HL-60 (cell line): ENCODE measurements around the gene TPD52L1.

ENCODE experiments used
- DNase-seq, 2 experiments: peaks; one replicate each; pipeline ENCODE4 v3.0.0-alpha.2; 2010 to 2020; ENCODE audit warnings: low read depth in 1 of 2, low spot score in 1 of 2
- H3K27ac ChIP-seq: fragments of 250-450 bp; sonication (Bioruptor Pico); replicated peaks from 2 replicates; pipeline ENCODE4 v1.5.1; 2020; ENCODE audit warnings: mild to moderate bottlenecking, moderate library complexity
- H3K27me3 ChIP-seq: fragments of 250-450 bp; sonication (Bioruptor Pico); 2 replicates; pipeline ENCODE4 v1.5.1; 2021; ENCODE audit warnings: mild to moderate bottlenecking, moderate library complexity; ENCODE audit not compliant: insufficient read depth, poor library complexity, severe bottlenecking
- H3K4me3 ChIP-seq: replicated peaks from 2 replicates; pipeline ENCODE4 v1.5.1; 2011; ENCODE audit warnings: mild to moderate bottlenecking, control low read depth, low read length; ENCODE audit not compliant: insufficient read depth
- GABPA ChIP-seq: IDR thresholded peaks from 2 replicates; pipeline ENCODE4 v1.6.1; 2012; ENCODE audit warnings: low read depth
- POLR2AphosphoS5 ChIP-seq: IDR thresholded peaks from 2 replicates; pipeline ENCODE4 v1.6.1; 2012; ENCODE audit warnings: low read depth
- SPI1 ChIP-seq: IDR thresholded peaks from 2 replicates; pipeline ENCODE4 v1.6.1; 2012; ENCODE audit warnings: low read depth, mild to moderate bottlenecking, borderline replicate concordance
- TF ChIP-seq, protein P1 (sequence below): IDR thresholded peaks from 2 replicates; pipeline ENCODE4 v1.6.1; 2012; ENCODE audit warnings: low read depth; ENCODE audit not compliant: insufficient replicate concordance
- TF ChIP-seq, protein P2 (sequence below): IDR thresholded peaks from one replicate; pipeline ENCODE4 v1.5.1; 2011; ENCODE audit warnings: low read length, control low read depth, inconsistent platforms; ENCODE audit not compliant: insufficient read depth

Gene TPD52L1

DNA sequence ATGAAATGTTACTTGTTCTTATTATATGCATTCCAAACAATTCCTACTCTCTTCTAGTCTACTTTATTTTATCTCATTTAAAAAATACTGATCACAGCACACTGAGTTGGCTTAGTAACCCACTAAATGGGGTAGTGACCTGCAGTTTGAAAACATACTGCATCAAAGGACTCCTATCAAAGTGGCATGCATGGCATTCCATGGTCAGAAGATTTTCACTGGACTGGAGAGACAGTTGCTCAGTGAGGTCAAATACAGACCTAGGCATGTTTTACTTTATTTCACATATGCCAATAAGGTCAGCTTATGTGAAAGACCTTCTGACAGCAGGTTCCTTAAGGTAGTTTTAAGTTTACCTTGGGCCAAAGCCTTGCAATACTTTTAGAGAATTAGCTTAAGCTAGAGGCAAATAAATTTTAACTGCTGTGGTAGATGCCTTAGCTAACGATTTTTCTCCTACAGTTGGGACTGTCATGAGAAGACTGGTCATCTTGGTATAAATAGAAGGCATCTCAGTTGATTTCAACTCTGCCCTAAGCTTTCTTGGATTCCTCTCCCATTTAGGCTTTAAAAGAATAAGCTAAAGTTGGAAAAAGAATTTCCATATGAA is 35.1 kb downstream of the TPD52L1 start:
- Histone ChIP-seq H3K27me3 (peaks cover 3% of the 10 kb centered on the region), H3K4me3 (no peak overlapping the region), H3K27ac (no peak overlapping the region)
- TF ChIP-seq, protein P1, sequence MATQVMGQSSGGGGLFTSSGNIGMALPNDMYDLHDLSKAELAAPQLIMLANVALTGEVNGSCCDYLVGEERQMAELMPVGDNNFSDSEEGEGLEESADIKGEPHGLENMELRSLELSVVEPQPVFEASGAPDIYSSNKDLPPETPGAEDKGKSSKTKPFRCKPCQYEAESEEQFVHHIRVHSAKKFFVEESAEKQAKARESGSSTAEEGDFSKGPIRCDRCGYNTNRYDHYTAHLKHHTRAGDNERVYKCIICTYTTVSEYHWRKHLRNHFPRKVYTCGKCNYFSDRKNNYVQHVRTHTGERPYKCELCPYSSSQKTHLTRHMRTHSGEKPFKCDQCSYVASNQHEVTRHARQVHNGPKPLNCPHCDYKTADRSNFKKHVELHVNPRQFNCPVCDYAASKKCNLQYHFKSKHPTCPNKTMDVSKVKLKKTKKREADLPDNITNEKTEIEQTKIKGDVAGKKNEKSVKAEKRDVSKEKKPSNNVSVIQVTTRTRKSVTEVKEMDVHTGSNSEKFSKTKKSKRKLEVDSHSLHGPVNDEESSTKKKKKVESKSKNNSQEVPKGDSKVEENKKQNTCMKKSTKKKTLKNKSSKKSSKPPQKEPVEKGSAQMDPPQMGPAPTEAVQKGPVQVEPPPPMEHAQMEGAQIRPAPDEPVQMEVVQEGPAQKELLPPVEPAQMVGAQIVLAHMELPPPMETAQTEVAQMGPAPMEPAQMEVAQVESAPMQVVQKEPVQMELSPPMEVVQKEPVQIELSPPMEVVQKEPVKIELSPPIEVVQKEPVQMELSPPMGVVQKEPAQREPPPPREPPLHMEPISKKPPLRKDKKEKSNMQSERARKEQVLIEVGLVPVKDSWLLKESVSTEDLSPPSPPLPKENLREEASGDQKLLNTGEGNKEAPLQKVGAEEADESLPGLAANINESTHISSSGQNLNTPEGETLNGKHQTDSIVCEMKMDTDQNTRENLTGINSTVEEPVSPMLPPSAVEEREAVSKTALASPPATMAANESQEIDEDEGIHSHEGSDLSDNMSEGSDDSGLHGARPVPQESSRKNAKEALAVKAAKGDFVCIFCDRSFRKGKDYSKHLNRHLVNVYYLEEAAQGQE = no peak
- TF ChIP-seq, protein P2, sequence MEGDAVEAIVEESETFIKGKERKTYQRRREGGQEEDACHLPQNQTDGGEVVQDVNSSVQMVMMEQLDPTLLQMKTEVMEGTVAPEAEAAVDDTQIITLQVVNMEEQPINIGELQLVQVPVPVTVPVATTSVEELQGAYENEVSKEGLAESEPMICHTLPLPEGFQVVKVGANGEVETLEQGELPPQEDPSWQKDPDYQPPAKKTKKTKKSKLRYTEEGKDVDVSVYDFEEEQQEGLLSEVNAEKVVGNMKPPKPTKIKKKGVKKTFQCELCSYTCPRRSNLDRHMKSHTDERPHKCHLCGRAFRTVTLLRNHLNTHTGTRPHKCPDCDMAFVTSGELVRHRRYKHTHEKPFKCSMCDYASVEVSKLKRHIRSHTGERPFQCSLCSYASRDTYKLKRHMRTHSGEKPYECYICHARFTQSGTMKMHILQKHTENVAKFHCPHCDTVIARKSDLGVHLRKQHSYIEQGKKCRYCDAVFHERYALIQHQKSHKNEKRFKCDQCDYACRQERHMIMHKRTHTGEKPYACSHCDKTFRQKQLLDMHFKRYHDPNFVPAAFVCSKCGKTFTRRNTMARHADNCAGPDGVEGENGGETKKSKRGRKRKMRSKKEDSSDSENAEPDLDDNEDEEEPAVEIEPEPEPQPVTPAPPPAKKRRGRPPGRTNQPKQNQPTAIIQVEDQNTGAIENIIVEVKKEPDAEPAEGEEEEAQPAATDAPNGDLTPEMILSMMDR = no peak
- TF ChIP-seq GABPA (no peak), POLR2AphosphoS5 (no peak), SPI1 (no peak)
- DNase-seq = no peak

DNA sequence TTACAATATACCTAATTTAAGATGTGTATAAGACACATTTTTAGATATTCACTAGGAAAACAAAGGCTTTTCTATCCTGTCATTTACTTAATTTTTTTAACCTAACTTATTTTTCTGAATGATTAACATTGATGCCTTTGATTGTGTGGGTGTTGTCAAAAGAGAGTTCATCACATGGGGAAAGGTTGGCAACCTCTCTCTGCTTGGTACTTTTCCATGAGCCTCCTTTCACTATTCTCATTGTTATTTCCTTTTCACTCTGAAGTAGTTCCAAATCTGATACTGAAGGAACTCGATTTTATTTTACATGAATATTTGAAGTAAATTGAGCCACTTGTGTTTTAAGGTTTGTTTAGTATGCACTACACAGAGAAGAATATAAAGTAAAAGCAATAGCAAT is 35.9 kb downstream of the TPD52L1 start:
- no peak overlapping the region for H3K4me3 ChIP-seq
- peaks cover 3% of the 10 kb centered on the region for H3K27me3 ChIP-seq
- DNase-seq = no peak
- no peak for TF ChIP-seq SPI1
- no peak for TF ChIP-seq GABPA
- TF ChIP-seq, protein P1 = no peak
- no peak for TF ChIP-seq POLR2AphosphoS5
- TF ChIP-seq, protein P2 = no peak
- H3K27ac ChIP-seq = no peak overlapping the region

DNA sequence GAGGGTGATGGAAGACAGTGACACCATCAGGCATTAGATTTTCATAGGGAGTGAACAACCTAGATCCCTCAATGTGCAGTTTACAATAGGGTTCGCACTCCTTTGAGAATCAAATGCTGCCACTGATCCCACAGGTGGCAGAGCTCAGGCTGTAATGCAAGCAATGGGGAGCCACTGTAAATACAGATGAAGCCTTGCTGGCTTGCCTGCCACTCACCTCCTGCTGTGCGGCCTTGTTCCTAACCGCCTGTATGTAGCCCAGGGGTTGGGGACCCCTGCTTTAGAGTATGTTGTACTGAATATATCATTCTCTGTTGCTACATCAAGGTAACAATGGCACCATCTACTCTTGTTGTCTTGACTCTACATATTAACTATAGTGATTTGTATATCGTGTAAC is 37.1 kb downstream of the TPD52L1 start:
- peaks cover 3% of the 10 kb centered on the region for H3K27me3 ChIP-seq
- no peak overlapping the region for H3K4me3 ChIP-seq
- H3K27ac ChIP-seq = no peak overlapping the region
- DNase-seq = no peak
- no peak for TF ChIP-seq GABPA
- TF ChIP-seq, protein P2 = no peak
- TF ChIP-seq, protein P1 = no peak
- TF ChIP-seq SPI1 = no peak
- no peak for TF ChIP-seq POLR2AphosphoS5
